WTC11 (cell line): ENCODE results near the gene OPCML.

Source experiments
- GABPB1 ChIP-seq: sonication (generic); formaldehyde crosslinking; IDR thresholded peaks from 2 replicates; pipeline ENCODE4 v1.8.1; 2023; ENCODE audit warnings: mild to moderate bottlenecking, missing genetic modification reagents
- NFYB ChIP-seq: sonication (generic); formaldehyde crosslinking; conservative IDR thresholded peaks from 2 replicates; pipeline ENCODE4 v1.8.0; 2022; ENCODE audit warnings: low read depth, missing genetic modification reagents
- SP1 ChIP-seq: sonication (generic); formaldehyde crosslinking; conservative IDR thresholded peaks from 2 replicates; pipeline ENCODE4 v1.8.1; 2022; ENCODE audit warnings: missing genetic modification reagents

DNA sequence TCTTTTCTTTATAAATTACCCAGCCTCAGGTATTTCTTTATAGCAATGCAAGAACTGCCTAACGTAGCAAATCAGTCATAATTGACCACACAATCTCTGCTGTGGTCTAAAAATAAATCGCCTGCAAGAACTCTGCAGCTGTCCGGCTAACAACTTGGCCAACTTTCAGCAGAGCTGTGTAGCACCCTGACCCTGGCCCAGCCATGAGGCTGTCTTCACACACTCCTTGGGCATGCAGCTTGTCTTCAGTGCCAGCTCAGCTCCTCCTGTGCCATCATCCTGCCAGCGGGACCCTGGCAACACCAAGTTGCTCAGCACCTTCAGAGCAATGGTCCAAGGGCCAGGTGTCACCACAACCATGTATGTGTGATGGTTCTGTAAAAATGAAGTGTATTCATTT lies 355.6 kb downstream of the OPCML start:
- no peak for TF ChIP-seq NFYB (CRISPR knock-in tag)
- TF ChIP-seq GABPB1 = no peak
- no peak for TF ChIP-seq SP1 (CRISPR knock-in tag)
